Activated CD4-positive, alpha-beta T cell treated with anti-CD3 and anti-CD28 coated beads, Interleukin-2, amount 10 ng/mL, durations not matched to agents 7 days and 5 days (primary cell): Measurements from ENCODE around the gene MAGED4. TPM values are rescaled to one million over a fixed set of nuclear protein-coding genes. Genes with fewer than 3 reads are reported as not detected.
"Not testable (repeated sequence)": the region's sequence is repeated elsewhere in the genome, so short reads cannot be mapped to it uniquely, and the experiment has no call there.

Experiments used
- CTCF ChIA-PET: fragments of 350-600 bp; sonication (Branson Sonifier 250); formaldehyde crosslinking; loops from one replicate; lab custom pipeline; 2021; ENCODE audit warnings: antibody characterized with exemption; lab: Charles Lee
- POLR2A ChIA-PET: fragments of 350-600 bp; sonication (Branson Sonifier 250); formaldehyde crosslinking; loops from one replicate; lab custom pipeline; 2021; ENCODE audit warnings: antibody characterized with exemption; lab: Charles Lee
- DNase-seq: peaks from one replicate; pipeline ENCODE4 v3.0.0-alpha.2; 2020
- H3K27ac Mint-ChIP-seq: one replicate; pipeline ENCODE4 v1.8.0; 2021; ENCODE audit warnings: mild to moderate bottlenecking, moderate library complexity, mixed read lengths
- H3K27me3 Mint-ChIP-seq: one replicate; pipeline ENCODE4 v1.8.0; 2021; ENCODE audit warnings: mixed read lengths
- H3K36me3 Mint-ChIP-seq: one replicate; pipeline ENCODE4 v1.8.0; 2021; ENCODE audit warnings: low read depth, mixed read lengths
- H3K4me1 Mint-ChIP-seq: one replicate; pipeline ENCODE4 v1.8.0; 2021; ENCODE audit warnings: mixed read lengths
- H3K4me3 Mint-ChIP-seq: one replicate; pipeline ENCODE4 v1.8.0; 2021; ENCODE audit warnings: mild to moderate bottlenecking, moderate library complexity, mixed read lengths
- H3K9me3 Mint-ChIP-seq: one replicate; pipeline ENCODE4 v1.8.0; 2021; ENCODE audit warnings: mixed read lengths
- total RNA-seq, 2 experiments: library from RNA; stranded (reverse); gene quantifications; one replicate each; pipeline ENCODE4 v1.2.3, GENCODE V29; 2021

Gene MAGED4
- under 1 TPM; 0.35 to 0.42 TPM for total RNA-seq

DNA sequence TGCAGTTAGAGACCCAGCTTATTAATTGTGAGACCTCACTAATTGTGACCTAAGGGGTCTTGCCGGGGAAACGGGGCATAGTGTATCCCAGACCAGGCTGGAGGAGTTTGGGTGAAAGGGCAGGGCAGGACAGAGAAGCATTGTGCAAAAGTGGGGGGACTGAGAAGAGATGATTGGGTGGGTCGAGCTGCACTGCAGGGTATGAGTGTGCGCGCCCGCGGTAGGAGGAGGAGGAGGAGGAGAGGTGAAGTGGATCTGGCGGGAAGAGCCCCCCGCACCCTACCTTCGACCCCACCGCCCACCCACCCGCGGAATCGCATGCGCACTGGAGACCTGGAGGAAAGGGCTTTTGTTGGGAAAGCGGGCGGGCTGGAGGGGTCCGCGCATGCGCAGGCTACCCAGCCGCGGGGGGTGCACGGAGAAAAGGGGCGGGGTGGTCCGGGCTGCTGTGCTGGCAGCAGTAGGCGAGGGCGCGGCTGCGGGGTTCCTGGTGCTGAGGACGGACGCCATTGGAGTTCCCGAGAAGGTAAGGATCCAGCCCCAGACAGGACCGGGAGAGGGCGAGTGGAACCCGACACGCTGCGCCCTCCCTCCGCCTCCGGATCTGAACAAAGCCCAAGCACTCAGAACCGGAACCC is at the start of gene MAGED4:
MAGED4 (plus strand) TSS at position 449 of the 638 bp plus-strand sequence. CDS start 1,035 bp downstream, outside the sequence.
- H3K4me3 Mint-ChIP-seq, H3K27me3 Mint-ChIP-seq, DNase-seq, POLR2A ChIA-PET, CTCF ChIA-PET, H3K27ac Mint-ChIP-seq, H3K9me3 Mint-ChIP-seq, H3K36me3 Mint-ChIP-seq, H3K4me1 Mint-ChIP-seq: not testable (repeated sequence)

DNA sequence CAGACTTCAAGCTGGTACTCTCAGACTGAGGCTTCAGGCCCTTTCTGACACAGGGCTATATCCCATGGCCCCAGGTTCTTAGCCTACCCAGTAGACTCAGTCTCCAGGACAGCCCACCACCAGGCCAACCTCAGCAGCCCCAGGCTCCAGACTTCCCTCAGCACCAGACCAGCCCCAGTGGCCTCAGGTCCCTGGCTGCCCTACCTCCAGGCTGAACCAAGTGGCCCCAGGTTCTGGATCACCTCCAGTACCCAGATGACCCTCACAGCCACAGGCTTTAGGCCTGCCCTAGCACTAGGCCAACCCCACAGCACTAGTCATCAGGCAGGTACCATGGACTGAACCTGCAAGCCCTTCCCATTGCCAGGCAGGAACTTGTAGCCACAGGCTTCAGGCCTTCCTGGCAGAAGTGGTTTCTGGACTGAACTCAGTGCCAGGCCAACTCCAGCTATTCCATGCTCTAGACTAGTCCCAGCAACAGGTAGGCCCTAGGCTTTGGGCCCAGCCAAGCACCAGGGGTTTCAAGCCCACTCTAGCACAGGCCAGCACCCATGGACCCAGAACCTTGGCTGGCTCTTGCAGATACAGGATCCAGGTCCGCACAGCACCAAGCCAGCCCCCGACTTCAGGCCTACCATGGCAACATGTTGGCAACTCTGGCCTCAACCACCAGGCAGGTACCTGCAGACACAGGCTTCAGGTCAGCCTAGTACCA is 45.7 kb upstream of the MAGED4 start:
- no peaks in the 10 kb centered on the region for H3K27me3 Mint-ChIP-seq
- H3K9me3 Mint-ChIP-seq: no peaks in the 10 kb centered on the region
- H3K4me3 Mint-ChIP-seq: no peak overlapping the region
- POLR2A ChIA-PET: no interaction called here
- no peaks in the 10 kb centered on the region for H3K36me3 Mint-ChIP-seq
- DNase-seq: no peak
- H3K27ac Mint-ChIP-seq: no peak overlapping the region
- CTCF ChIA-PET: no interaction called here
- no peaks in the 10 kb centered on the region for H3K4me1 Mint-ChIP-seq

DNA sequence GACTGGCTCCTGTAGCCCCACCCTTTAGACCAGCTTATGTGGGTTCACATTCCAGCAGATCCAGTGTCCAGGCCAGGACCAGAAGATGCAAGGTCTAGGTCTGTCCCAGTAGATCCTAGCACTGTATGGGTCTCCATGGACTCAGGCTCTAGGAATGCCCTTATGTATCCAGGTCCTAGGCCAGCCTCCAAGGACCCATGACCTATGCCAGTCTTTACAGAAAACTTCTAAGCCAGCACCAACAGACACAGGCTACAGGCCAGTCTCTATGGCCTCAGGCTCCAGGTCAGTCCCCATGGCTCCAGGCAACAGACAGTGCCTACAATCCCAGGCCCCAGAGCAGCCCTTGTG is 45.2 kb upstream of the MAGED4 start:
- POLR2A ChIA-PET: no interaction called here
- H3K27ac Mint-ChIP-seq: no peak overlapping the region
- no peaks in the 10 kb centered on the region for H3K36me3 Mint-ChIP-seq
- no peak for DNase-seq
- CTCF ChIA-PET: no interaction called here
- no peak overlapping the region for H3K4me3 Mint-ChIP-seq
- H3K27me3 Mint-ChIP-seq: no peaks in the 10 kb centered on the region
- H3K4me1 Mint-ChIP-seq: no peaks in the 10 kb centered on the region
- no peaks in the 10 kb centered on the region for H3K9me3 Mint-ChIP-seq

- H3K4me3 Mint-ChIP-seq: no peak overlapping the region
- ChIA-PET POLR2A (no interaction called here), CTCF (no interaction called here)
- no peaks in the 10 kb centered on the region for H3K27me3 Mint-ChIP-seq
- no peaks in the 10 kb centered on the region for H3K9me3 Mint-ChIP-seq
- H3K36me3 Mint-ChIP-seq: no peaks in the 10 kb centered on the region
- no peak overlapping the region for H3K27ac Mint-ChIP-seq
- H3K4me1 Mint-ChIP-seq: no peaks in the 10 kb centered on the region
- no peak for DNase-seq
Observed at GRCh38 chrX:52140020-52140419, 44.7 kb upstream of the MAGED4 start.

- H3K27me3 Mint-ChIP-seq, H3K4me1 Mint-ChIP-seq, H3K36me3 Mint-ChIP-seq, CTCF ChIA-PET, H3K4me3 Mint-ChIP-seq, H3K27ac Mint-ChIP-seq, POLR2A ChIA-PET, H3K9me3 Mint-ChIP-seq: not testable (repeated sequence)
- peak; percentile 5 for DNase-seq
Observed at GRCh38 chrX:52150667-52151066, 34.0 kb upstream of the MAGED4 start.

GRCh38 chrX:52160140-52160539 is 24.5 kb upstream of the MAGED4 start:
- H3K36me3 Mint-ChIP-seq, H3K27me3 Mint-ChIP-seq, POLR2A ChIA-PET, CTCF ChIA-PET, H3K4me1 Mint-ChIP-seq, H3K9me3 Mint-ChIP-seq, H3K4me3 Mint-ChIP-seq, DNase-seq: not testable (repeated sequence)
- H3K27ac Mint-ChIP-seq: peak overlapping the region; percentile 75

- no peak for DNase-seq
- Mint-ChIP-seq H3K27me3 (peaks cover 9% of the 10 kb centered on the region), H3K4me1 (no peaks in the 10 kb centered on the region), H3K4me3 (no peak overlapping the region), H3K27ac (no peak overlapping the region), H3K9me3 (no peaks in the 10 kb centered on the region), H3K36me3 (no peaks in the 10 kb centered on the region)
- ChIA-PET POLR2A (no interaction called here), CTCF (no interaction called here)
Observed at GRCh38 chrX:52166840-52167239, 17.8 kb upstream of the MAGED4 start.

GRCh38 chrX:52171055-52171454 is 13.6 kb upstream of the MAGED4 start:
- peaks cover 15% of the 10 kb centered on the region for H3K27me3 Mint-ChIP-seq
- H3K9me3 Mint-ChIP-seq, CTCF ChIA-PET, H3K4me1 Mint-ChIP-seq, H3K27ac Mint-ChIP-seq, DNase-seq, POLR2A ChIA-PET, H3K36me3 Mint-ChIP-seq, H3K4me3 Mint-ChIP-seq: not testable (repeated sequence)

DNA sequence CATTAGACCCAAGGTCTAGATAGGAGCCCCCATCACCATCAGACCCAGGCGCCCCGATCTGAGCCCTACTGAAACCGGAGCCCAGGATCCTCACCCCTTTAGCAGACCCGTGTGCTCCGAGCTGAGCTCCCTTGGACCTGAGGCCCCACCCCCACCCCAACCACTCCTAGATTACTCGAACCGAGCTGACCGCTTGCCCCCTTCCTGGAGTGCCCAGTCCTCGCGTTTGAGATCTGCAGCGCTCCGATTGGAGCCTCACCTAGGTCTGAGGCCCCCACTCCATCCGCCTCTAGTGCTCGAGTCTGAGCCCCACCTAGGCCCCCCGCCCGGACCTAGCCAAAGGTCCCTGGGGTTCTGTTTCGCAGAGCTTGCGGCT is 378 bp downstream of the MAGED4 start:
- POLR2A ChIA-PET, H3K27ac Mint-ChIP-seq, H3K4me3 Mint-ChIP-seq: not testable (repeated sequence)

GRCh38 chrX:52211405-52211804 is 26.7 kb downstream of the MAGED4 start:
- H3K27ac Mint-ChIP-seq: not testable (repeated sequence)

More for the DNA sequence above, 378 bp downstream of the MAGED4 start:
- H3K9me3 Mint-ChIP-seq, CTCF ChIA-PET, DNase-seq, H3K27me3 Mint-ChIP-seq, H3K4me1 Mint-ChIP-seq, H3K36me3 Mint-ChIP-seq: not testable (repeated sequence)

GRCh38 chrX:52213276-52213675 is 28.6 kb downstream of the MAGED4 start:
- no peaks in the 10 kb centered on the region for H3K9me3 Mint-ChIP-seq
- H3K4me3 Mint-ChIP-seq: no peak overlapping the region
- H3K27me3 Mint-ChIP-seq: peaks cover 2% of the 10 kb centered on the region
- POLR2A ChIA-PET: no interaction called here
- CTCF ChIA-PET: no interaction called here
- no peaks in the 10 kb centered on the region for H3K4me1 Mint-ChIP-seq
- no peak overlapping the region for H3K27ac Mint-ChIP-seq
- DNase-seq: no peak
- H3K36me3 Mint-ChIP-seq: no peaks in the 10 kb centered on the region

More at GRCh38 chrX:52211405-52211804, 26.7 kb downstream of the MAGED4 start:
- CTCF ChIA-PET, H3K36me3 Mint-ChIP-seq, H3K4me3 Mint-ChIP-seq, H3K27me3 Mint-ChIP-seq, POLR2A ChIA-PET, DNase-seq, H3K9me3 Mint-ChIP-seq, H3K4me1 Mint-ChIP-seq: not testable (repeated sequence)

DNA sequence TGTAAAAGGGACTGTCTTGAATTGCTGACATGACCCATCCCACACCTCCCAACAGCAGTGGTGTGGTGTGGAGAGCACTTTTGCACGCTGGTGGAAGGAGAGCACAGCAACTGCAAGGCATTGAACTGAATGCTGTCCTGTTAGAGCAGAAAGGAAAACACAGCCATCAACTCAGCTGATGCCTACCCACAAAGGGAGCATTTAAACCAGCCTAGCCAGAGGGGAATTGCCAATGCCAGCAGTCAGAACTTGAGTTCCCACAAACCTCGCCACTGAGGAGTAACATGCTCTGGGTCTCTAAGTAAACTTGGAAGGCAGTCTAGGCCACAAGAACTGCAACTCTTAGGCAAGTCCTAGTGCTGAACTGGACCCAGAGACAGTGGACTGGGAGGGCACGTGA is 31.9 kb downstream of the MAGED4 start:
- no peaks in the 10 kb centered on the region for H3K4me1 Mint-ChIP-seq
- no peak for DNase-seq
- H3K4me3 Mint-ChIP-seq: no peak overlapping the region
- H3K27ac Mint-ChIP-seq: no peak overlapping the region
- CTCF ChIA-PET: no interaction called here
- no peaks in the 10 kb centered on the region for H3K9me3 Mint-ChIP-seq
- no peaks in the 10 kb centered on the region for H3K36me3 Mint-ChIP-seq
- POLR2A ChIA-PET: no interaction called here
- peaks cover 2% of the 10 kb centered on the region for H3K27me3 Mint-ChIP-seq

DNA sequence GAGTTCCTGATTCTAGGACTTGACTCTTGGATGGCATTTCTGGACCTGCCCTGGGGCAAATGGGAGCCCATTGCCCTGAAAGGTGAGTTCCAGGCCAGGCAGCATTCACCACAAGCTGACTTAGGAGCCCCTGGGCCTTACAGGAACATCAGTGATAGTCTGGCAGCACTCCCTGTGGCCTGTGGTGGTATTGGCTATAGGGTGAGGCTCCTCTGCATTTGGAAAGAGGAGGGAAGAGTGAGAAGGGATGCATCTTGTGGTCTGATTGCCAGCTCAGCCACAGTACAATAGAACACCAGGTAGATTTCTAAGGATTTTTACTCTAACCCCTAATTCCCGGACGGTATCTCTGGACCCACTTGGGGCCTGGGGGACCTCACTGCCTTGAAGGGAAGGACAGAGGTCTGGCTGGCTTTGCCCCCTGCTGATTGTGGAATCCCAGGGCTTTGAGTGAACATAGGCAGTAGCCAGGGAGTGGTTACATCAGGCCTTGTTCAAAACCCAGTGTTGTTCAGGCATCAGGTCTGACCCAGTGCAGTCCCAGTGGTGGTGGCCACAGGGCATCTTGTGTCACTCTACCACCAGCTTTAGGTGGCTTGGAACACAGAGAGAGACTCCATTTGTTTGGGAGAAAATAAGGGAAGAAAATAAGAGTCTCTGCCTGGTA is 32.9 kb downstream of the MAGED4 start:
- H3K27ac Mint-ChIP-seq: no peak overlapping the region
- H3K4me1 Mint-ChIP-seq: no peaks in the 10 kb centered on the region
- H3K4me3 Mint-ChIP-seq: no peak overlapping the region
- DNase-seq: no peak
- H3K9me3 Mint-ChIP-seq: no peaks in the 10 kb centered on the region
- H3K36me3 Mint-ChIP-seq: no peaks in the 10 kb centered on the region
- POLR2A ChIA-PET: no interaction called here
- CTCF ChIA-PET: no interaction called here
- H3K27me3 Mint-ChIP-seq: peaks cover 2% of the 10 kb centered on the region
